ENCODE results near the gene TTLL5. TPM values are rescaled to one million over a fixed set of nuclear protein-coding genes. Genes with fewer than 3 reads are reported as not detected.

Gene TTLL5
- total RNA-seq, 2 experiments from 2014 or later: 23.6 to 28.4 TPM

DNA sequence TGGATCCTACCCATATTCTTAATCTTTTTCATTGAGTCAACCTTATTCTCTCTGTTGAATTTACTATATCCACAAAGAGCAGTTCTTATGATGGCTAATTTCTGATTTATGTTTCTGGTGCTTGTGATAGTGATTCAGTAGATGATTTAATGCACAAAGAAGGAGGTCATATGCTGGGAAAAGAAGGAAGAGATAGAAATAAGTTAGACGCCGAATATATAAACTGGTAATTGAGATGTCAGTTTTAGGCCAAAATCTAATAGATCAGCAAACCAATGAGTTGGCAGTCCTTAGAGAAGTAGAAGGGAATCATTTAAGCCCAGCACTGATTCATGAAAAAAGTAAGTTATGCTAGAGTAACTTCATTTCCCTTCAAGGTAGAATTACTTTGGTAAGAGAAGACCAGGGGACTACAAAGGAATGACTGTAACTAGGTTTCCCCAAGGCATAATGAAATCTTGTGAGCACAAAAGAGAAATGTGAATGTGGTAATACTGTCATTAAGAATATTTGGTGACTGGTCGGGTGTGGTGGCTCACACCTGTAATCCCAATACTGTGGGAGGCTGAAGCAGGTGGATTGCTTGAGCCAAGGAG is 188.4 kb downstream of the TTLL5 start:
- intact Hi-C loops (cut with micrococcal nuclease): no loop called here
- ChIA-PET POLR2A (no interaction called here), CTCF (interaction anchor here (1.0 kb wide), 1 partner anchor 15 kb away, joined by 3 read pairs; no protein-coding TSS in a partner anchor)
- H3K27ac Mint-ChIP-seq: no peak overlapping the region
- no peak for DNase-seq
- H3K36me3 Mint-ChIP-seq: peaks cover 3% of the 10 kb centered on the region
- H3K9me3 Mint-ChIP-seq: no peaks in the 10 kb centered on the region
- H3K4me3 Mint-ChIP-seq: no peak overlapping the region
- no peaks in the 10 kb centered on the region for H3K27me3 Mint-ChIP-seq
- H3K4me1 Mint-ChIP-seq (ENCODE audit: low read depth): no peaks in the 10 kb centered on the region

- H3K27ac Mint-ChIP-seq: no peak overlapping the region
- intact Hi-C loops (cut with micrococcal nuclease): no loop called here
- POLR2A ChIA-PET: no interaction called here
- CTCF ChIA-PET: interaction anchor here (1.4 kb wide), 1 partner anchor 143 kb away, joined by 3 read pairs; no protein-coding TSS in a partner anchor
- peaks cover 3% of the 10 kb centered on the region for H3K36me3 Mint-ChIP-seq
- H3K27me3 Mint-ChIP-seq: no peaks in the 10 kb centered on the region
- H3K4me3 Mint-ChIP-seq: no peak overlapping the region
- no peaks in the 10 kb centered on the region for H3K4me1 Mint-ChIP-seq (ENCODE audit: low read depth)
- DNase-seq: no peak
- H3K9me3 Mint-ChIP-seq: no peaks in the 10 kb centered on the region
Observed at GRCh38 chr14:75851574-75851866, 190.5 kb downstream of the TTLL5 start.

- Mint-ChIP-seq H3K9me3 (no peaks in the 10 kb centered on the region), H3K27ac (no peak overlapping the region), H3K36me3 (peaks cover 3% of the 10 kb centered on the region), H3K4me1 (ENCODE audit: low read depth) (no peaks in the 10 kb centered on the region), H3K4me3 (no peak overlapping the region), H3K27me3 (no peaks in the 10 kb centered on the region)
- ChIA-PET CTCF (no interaction called here), POLR2A (no interaction called here)
- intact Hi-C loops (cut with micrococcal nuclease): no loop called here
- DNase-seq: no peak
Observed at GRCh38 chr14:75854111-75854799, 193.2 kb downstream of the TTLL5 start.

- ChIA-PET POLR2A (no interaction called here), CTCF (interaction anchor here (1.5 kb wide), 1 partner anchor 27 kb away, joined by 3 read pairs; no protein-coding TSS in a partner anchor)
- Mint-ChIP-seq H3K27me3 (no peaks in the 10 kb centered on the region), H3K9me3 (no peaks in the 10 kb centered on the region), H3K27ac (no peak overlapping the region), H3K36me3 (peaks cover 3% of the 10 kb centered on the region), H3K4me3 (no peak overlapping the region), H3K4me1 (ENCODE audit: low read depth) (no peaks in the 10 kb centered on the region)
- no peak for DNase-seq
- intact Hi-C loops (cut with micrococcal nuclease): no loop called here
Observed at GRCh38 chr14:75857199-75857598, 196.2 kb downstream of the TTLL5 start.

DNA sequence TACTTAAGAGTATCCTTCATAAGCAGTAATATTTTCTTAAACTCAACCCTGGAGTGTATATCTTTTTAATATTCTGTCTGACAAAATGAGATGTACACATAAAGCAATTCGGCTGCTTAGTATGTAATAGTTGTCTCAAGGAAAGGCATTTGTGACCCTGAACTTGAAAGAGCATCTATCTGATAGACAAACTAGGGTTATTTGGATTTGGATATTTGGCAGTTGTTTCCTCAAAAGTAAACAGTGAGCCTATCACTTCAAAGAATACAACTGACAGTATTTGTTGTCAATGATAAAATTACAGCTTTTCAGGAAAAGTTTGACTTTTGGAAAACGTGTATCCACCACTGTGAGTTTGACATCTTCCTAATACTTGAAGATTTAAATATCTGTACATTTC is 197.3 kb downstream of the TTLL5 start:
- H3K4me3 Mint-ChIP-seq: no peak overlapping the region
- POLR2A ChIA-PET: no interaction called here

GRCh38 chr14:75859746-75860145 is 198.7 kb downstream of the TTLL5 start:
- no peaks in the 10 kb centered on the region for H3K27me3 Mint-ChIP-seq
- H3K9me3 Mint-ChIP-seq: no peaks in the 10 kb centered on the region
- no peak for DNase-seq
- no peak overlapping the region for H3K4me3 Mint-ChIP-seq
- H3K27ac Mint-ChIP-seq: no peak overlapping the region
- ChIA-PET POLR2A (no interaction called here), CTCF (interaction anchor here (1.2 kb wide), 1 partner anchor 47 kb away, joined by 4 read pairs; no protein-coding TSS in a partner anchor)
- H3K36me3 Mint-ChIP-seq: peaks cover 2% of the 10 kb centered on the region
- H3K4me1 Mint-ChIP-seq (ENCODE audit: low read depth): no peaks in the 10 kb centered on the region
- intact Hi-C loops (cut with micrococcal nuclease): no loop called here

More for the DNA sequence above, 197.3 kb downstream of the TTLL5 start:
- CTCF ChIA-PET: interaction anchor here (1.2 kb wide), 1 partner anchor 48 kb away, joined by 4 read pairs; no protein-coding TSS in a partner anchor
- no peaks in the 10 kb centered on the region for H3K27me3 Mint-ChIP-seq
- H3K27ac Mint-ChIP-seq: no peak overlapping the region
- peaks cover 2% of the 10 kb centered on the region for H3K36me3 Mint-ChIP-seq
- DNase-seq: no peak
- H3K4me1 Mint-ChIP-seq (ENCODE audit: low read depth): no peaks in the 10 kb centered on the region
- H3K9me3 Mint-ChIP-seq: no peaks in the 10 kb centered on the region
- intact Hi-C loops (cut with micrococcal nuclease): no loop called here

DNA sequence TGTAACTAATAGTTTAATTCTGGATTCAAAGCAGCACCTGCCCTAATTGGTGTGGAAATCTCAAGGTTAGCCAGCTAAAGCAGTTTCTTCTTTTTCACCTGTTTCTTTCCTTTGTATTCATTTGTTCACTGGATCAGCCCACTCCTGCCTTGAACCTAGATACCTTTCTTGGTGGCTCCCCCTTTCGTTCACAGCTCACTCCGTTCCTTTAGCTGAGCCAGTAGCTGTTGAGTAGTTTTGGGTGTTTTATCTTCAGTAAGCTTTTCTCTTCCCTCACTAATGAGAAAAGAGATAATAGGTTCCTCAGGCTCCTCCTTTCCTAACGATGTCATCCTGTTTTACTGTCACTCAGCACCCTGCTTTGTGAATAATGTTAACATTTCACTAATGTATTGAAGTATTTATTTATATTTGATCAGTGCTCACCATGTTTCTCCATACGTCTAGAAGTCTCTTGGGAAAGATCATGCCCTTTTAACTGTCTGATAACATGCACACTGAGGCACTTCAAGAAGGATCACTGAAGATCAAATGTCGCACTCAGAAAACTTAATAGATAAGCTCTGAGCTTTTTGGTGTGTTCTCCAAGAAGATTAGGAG is 199.6 kb downstream of the TTLL5 start:
- H3K27me3 Mint-ChIP-seq: no peaks in the 10 kb centered on the region
- H3K27ac Mint-ChIP-seq: no peak overlapping the region
- ChIA-PET CTCF (no interaction called here), POLR2A (no interaction called here)
- no peaks in the 10 kb centered on the region for H3K9me3 Mint-ChIP-seq
- intact Hi-C loops (cut with micrococcal nuclease): no loop called here
- H3K36me3 Mint-ChIP-seq: peaks cover 2% of the 10 kb centered on the region
- no peak for DNase-seq
- no peaks in the 10 kb centered on the region for H3K4me1 Mint-ChIP-seq (ENCODE audit: low read depth)
- H3K4me3 Mint-ChIP-seq: no peak overlapping the region

DNA sequence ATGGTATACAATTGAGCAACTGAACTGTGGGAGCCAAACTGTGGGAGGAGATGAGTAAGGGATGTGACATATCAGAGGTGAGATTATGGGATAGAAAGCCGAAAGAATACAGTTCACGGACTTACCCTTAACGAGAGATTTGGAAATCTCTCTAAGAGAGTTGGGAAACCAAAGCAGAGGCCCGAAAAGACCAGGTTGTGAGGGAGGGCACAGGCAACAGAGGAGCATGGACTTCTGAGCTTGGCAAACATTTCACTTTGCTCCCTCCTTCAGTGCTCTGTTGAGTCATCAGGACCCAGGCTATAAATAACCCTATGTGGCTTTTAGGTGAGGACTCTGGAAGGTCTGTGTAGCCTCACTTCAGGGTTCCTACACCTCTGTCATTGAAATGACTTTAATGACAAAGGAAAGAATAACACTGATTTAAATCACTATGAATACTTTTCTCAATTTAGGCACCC is 200.1 kb downstream of the TTLL5 start:
- CTCF ChIA-PET: no interaction called here

DNA sequence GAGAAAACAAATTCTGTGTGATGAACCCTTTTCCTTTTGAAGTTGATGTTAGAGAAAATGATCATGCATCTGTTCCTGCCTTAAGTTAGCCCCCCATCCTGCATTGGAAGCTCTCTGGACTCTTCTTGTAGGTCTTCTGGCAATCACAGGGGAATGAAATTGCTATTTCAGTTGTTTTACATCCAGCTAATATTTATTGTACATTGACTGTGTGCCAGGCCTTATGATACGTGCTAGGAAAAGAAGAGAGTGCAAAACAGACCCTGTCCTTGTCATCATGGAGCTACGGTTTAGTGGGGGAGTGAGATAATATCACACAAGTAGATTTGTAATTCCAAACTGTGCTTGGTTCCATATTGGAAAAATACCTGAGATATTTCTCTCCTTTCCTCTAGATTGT is 202.2 kb downstream of the TTLL5 start:
- H3K4me3 Mint-ChIP-seq: no peak overlapping the region
- H3K36me3 Mint-ChIP-seq: peaks cover 6% of the 10 kb centered on the region
- no peaks in the 10 kb centered on the region for H3K4me1 Mint-ChIP-seq (ENCODE audit: low read depth)
- ChIA-PET POLR2A (interaction anchor here (0.6 kb wide), 1 partner anchor 1270 kb away, joined by 4 read pairs; no protein-coding TSS in a partner anchor), CTCF (interaction anchor here (0.8 to 2.1 kb wide), 3 partner anchors 43 to 154 kb away, joined by 3 to 10 read pairs (median 5); no protein-coding TSS in a partner anchor)
- no peak overlapping the region for H3K27ac Mint-ChIP-seq
- no peaks in the 10 kb centered on the region for H3K9me3 Mint-ChIP-seq
- intact Hi-C loops (cut with micrococcal nuclease): no loop called here
- H3K27me3 Mint-ChIP-seq: no peaks in the 10 kb centered on the region
- no peak for DNase-seq

More for the DNA sequence above, 200.1 kb downstream of the TTLL5 start:
- no peaks in the 10 kb centered on the region for H3K9me3 Mint-ChIP-seq
- no peaks in the 10 kb centered on the region for H3K27me3 Mint-ChIP-seq
- intact Hi-C loops (cut with micrococcal nuclease): no loop called here
- no peak overlapping the region for H3K4me3 Mint-ChIP-seq
- DNase-seq: no peak
- POLR2A ChIA-PET: no interaction called here
- no peaks in the 10 kb centered on the region for H3K4me1 Mint-ChIP-seq (ENCODE audit: low read depth)
- no peak overlapping the region for H3K27ac Mint-ChIP-seq
- peaks cover 2% of the 10 kb centered on the region for H3K36me3 Mint-ChIP-seq

DNA sequence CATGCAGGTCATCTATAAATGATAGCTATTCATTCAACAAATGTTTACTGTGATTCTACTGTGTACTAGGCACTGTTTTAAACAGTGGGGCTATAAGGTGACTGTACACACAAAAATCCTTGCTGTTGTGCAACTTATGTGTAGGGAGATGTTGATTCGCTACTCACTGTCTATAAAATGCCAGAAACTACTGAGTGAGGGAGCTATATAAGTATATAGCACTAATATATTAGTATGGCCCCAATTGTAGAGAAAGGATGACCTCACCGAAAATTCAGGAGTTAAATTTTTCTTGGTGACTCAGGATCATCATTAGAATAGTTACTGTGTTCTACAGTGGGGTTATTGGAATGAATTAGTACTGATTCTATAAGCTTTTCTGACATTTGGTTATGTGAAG is 203.3 kb downstream of the TTLL5 start:
- Mint-ChIP-seq H3K36me3 (peaks cover 6% of the 10 kb centered on the region), H3K4me3 (no peak overlapping the region), H3K27me3 (no peaks in the 10 kb centered on the region), H3K9me3 (no peaks in the 10 kb centered on the region), H3K27ac (no peak overlapping the region), H3K4me1 (ENCODE audit: low read depth) (no peaks in the 10 kb centered on the region)
- intact Hi-C loops (cut with micrococcal nuclease): no loop called here
- CTCF ChIA-PET: interaction anchor here (1.0 to 1.3 kb wide), 2 partner anchors 15 to 155 kb away, joined by 3 to 5 read pairs; no protein-coding TSS in a partner anchor
- DNase-seq: no peak
- POLR2A ChIA-PET: no interaction called here

- Mint-ChIP-seq H3K4me1 (ENCODE audit: low read depth) (no peaks in the 10 kb centered on the region), H3K36me3 (peaks cover 8% of the 10 kb centered on the region), H3K9me3 (no peaks in the 10 kb centered on the region), H3K27me3 (no peaks in the 10 kb centered on the region), H3K27ac (no peak overlapping the region), H3K4me3 (no peak overlapping the region)
- no peak for DNase-seq
- ChIA-PET POLR2A (no interaction called here), CTCF (interaction anchor here (0.7 kb wide), 1 partner anchor 120 kb away, joined by 3 read pairs; the partner anchor contains the start of gene IFT43)
- intact Hi-C loops (cut with micrococcal nuclease): no loop called here
Observed at GRCh38 chr14:75865531-75865930, 204.5 kb downstream of the TTLL5 start.

- H3K4me1 Mint-ChIP-seq (ENCODE audit: low read depth): no peaks in the 10 kb centered on the region
- ChIA-PET CTCF (interaction anchor here (1.2 kb wide), 1 partner anchor 40 kb away, joined by 4 read pairs; no protein-coding TSS in a partner anchor), POLR2A (no interaction called here)
- H3K36me3 Mint-ChIP-seq: peaks cover 12% of the 10 kb centered on the region
- no peak overlapping the region for H3K4me3 Mint-ChIP-seq
- no peak overlapping the region for H3K27ac Mint-ChIP-seq
- no peak for DNase-seq
- no peaks in the 10 kb centered on the region for H3K9me3 Mint-ChIP-seq
- intact Hi-C loops (cut with micrococcal nuclease): no loop called here
- H3K27me3 Mint-ChIP-seq: no peaks in the 10 kb centered on the region
Observed at GRCh38 chr14:75866970-75867369, 205.9 kb downstream of the TTLL5 start.

Data from activated CD4-positive, alpha-beta memory T cell treated with anti-CD3 and anti-CD28 coated beads for 36 hours (primary cell).